Limb (tissue), 2 donors: ENCODE measurements around the gene FGF3.
"Not testable (repeated sequence)": the region's sequence is repeated elsewhere in the genome, so short reads cannot be mapped to it uniquely, and the experiment has no call there.

Experiments
- DNase-seq, 2 donors: peaks; one replicate each; pipeline ENCODE4 v3.0.0-alpha.2; 2016; ENCODE audit errors: extremely low spot score in 2 of 2

The FGF3 gene

DNA sequence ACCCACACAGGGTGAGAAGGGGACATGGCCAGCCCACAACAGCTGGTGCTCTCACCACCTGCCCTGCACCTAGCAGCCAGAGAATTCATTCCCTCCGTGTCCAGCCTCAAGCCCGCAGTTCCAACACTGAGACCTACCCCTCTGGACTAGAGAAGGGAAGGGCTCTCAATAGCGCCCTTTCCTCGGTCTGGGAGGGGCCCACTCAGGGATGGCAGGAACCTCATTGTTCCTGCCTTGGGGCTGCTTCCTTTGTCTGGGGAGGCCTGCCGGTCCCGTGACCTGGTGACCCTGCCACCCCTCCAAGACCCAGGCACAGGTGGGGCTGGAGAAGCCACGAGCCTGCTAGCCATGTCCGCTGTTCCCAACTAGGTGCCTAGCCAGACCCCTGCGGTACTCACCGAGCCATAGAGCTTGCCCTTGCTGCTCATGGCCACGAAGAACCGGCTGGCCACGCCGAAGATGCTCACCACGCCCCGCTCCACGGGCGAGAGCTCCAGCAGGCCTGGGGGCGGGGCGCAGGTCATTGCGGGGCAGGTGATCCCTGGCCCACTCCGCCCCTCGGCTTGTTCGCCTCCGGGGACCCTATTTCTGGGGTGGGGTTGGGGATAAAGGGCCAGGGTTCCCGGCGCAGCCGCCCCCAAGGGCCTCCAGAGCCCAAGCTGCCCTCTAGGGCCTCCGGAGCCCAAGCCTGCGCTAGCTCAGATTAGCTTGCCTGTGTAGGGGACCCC, 45.4 kb downstream of the FGF3 start:
- no peak for DNase-seq

DNA sequence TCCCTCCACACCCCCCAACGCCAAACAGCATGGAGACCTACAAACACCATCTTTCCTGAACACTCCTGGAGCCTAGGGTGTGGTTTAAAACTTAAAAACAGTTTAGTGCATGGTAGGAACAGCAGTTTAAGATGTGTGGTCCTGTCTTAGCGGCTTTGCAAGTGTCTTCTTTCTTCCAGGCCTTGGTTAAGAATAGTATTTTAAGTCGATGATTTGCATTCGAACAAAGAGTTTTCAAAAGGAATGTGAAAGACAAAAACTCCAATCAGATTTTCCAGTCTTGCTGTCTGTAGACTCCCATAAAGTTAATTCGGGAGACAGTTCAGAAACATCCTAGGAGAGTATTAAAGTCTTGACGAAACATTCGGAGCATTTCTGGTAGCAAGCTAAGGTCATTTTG, 47.8 kb downstream of the FGF3 start:
- DNase-seq: no peak

DNA sequence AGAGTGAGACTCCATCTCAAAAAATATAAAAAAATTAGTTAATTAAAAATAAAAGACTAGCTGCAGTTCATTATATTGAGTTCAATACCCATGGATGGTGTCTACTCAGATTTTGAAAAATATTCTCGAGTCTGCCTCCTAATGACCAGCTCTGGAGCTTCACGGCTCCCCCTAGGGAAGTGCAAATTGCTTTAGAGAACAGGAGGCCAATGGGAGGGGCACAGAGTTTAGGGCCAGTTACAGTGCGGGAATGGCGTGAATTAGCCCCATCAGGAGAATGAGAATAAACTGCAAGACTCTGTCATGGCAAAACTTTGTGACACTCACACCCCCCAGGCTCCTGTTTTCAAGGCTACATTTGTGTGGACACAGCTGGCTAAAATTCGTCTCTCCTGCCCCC, 48.7 kb downstream of the FGF3 start:
- no peak for DNase-seq

DNA sequence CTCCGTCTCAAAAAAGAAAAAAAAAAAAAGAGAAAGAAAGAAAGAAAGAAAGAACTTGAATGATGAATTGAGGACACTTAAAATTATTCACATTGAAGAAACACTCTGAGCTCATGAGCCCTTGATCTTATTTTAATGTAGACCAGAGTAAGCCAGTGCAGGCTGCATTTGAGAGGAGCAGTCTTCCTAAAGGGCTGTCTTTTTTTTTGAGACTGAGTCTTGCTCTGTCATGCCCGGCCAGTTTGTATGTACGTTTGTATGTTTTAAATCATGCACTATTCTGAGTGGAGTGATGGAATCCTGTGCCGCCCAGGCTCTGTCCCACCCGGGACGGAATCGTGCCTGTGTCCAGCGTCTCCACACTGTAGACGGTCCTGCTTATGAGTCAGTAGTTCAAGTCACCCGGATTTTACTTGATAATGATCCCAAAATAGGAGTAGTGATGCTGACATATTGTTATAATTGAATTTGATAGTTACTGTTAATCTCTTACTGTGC, 53.7 kb downstream of the FGF3 start:
- no peak for DNase-seq

DNA sequence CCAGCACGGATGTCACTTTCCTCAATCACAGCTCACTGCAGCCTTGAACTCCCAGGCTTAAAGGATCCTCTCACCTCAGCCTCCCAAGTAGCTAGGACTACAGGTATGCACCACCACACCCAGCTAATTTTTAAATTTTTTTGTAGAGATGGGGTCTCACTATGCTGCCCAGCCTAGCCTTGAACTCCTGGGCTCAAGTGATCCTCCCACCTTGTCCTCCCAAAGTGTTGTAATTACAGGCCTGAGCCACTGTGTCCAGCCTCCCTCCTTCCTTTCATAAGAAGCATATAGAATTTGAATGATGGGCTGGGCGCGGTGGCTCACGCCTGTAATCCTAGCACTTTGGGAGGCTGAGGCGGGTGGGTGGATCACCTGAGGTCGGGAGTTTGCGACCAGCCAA, 54.3 kb downstream of the FGF3 start:
- DNase-seq: not testable (repeated sequence)

DNA sequence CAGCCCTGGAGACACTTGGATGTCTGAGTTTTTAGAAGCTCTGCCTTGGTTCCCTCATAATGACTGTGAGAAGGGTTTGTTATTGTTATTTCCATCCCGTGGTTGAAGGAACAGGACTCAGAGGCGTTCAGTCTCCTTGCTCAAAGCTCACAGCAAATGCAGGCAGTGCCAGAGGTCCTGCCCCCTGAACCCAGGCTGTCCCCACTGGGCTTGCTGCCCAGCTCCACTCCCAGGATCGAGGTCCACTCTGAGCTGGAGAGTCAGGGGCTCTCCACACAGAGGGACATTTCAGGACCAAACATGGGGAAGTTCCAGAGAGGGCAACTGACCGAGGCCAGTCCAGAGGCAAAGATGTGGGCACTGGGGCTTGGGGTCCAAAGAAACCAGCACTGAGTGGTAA, 58.9 kb downstream of the FGF3 start:
- no peak for DNase-seq
